Activated CD4-positive, alpha-beta memory T cell treated with anti-CD3 and anti-CD28 coated beads for 36 hours (primary cell): ENCODE measurements around the gene GLDC. TPM values are rescaled to one million over a fixed set of nuclear protein-coding genes. Genes with fewer than 3 reads are reported as not detected.
"Not testable (repeated sequence)": the region's sequence is repeated elsewhere in the genome, so short reads cannot be mapped to it uniquely, and the experiment has no call there.

Experiments
- CTCF ChIA-PET: fragments of 350-600 bp; sonication (Branson Sonifier 250); formaldehyde crosslinking; loops from one replicate; lab custom pipeline; 2021; ENCODE audit warnings: antibody characterized with exemption, inconsistent platforms; lab: Charles Lee
- POLR2A ChIA-PET: fragments of 350-600 bp; sonication (Branson Sonifier 250); formaldehyde crosslinking; loops from one replicate; lab custom pipeline; 2021; ENCODE audit warnings: antibody characterized with exemption; lab: Charles Lee
- DNase-seq: peaks from one replicate; pipeline ENCODE4 v3.0.0-alpha.2; 2020
- H3K27ac Mint-ChIP-seq: one replicate; pipeline ENCODE4 v1.8.0; 2021; ENCODE audit warnings: mixed read lengths
- H3K27me3 Mint-ChIP-seq: one replicate; pipeline ENCODE4 v1.8.0; 2021; ENCODE audit warnings: mixed read lengths
- H3K36me3 Mint-ChIP-seq: one replicate; pipeline ENCODE4 v1.8.0; 2021; ENCODE audit warnings: mixed read lengths
- H3K4me1 Mint-ChIP-seq: one replicate; pipeline ENCODE4 v1.8.0; 2021; ENCODE audit warnings: low read depth, mixed read lengths
- H3K4me3 Mint-ChIP-seq: one replicate; pipeline ENCODE4 v1.8.0; 2021; ENCODE audit warnings: mild to moderate bottlenecking, mixed read lengths
- H3K9me3 Mint-ChIP-seq: one replicate; pipeline ENCODE4 v1.8.0; 2021; ENCODE audit warnings: mixed read lengths
- intact Hi-C: fragments of 100-400 bp; cut with micrococcal nuclease; formaldehyde crosslinking; loops from one replicate; pipeline ENCODE4 v1.15.1; 2023
- total RNA-seq, 2 experiments: library from RNA; stranded (reverse); gene quantifications; one replicate each; pipeline ENCODE4 v1.2.3, GENCODE V29; 2021

The GLDC gene
- total RNA-seq, 2 experiments from 2014 or later, result 7.1 to 9.9 TPM

DNA sequence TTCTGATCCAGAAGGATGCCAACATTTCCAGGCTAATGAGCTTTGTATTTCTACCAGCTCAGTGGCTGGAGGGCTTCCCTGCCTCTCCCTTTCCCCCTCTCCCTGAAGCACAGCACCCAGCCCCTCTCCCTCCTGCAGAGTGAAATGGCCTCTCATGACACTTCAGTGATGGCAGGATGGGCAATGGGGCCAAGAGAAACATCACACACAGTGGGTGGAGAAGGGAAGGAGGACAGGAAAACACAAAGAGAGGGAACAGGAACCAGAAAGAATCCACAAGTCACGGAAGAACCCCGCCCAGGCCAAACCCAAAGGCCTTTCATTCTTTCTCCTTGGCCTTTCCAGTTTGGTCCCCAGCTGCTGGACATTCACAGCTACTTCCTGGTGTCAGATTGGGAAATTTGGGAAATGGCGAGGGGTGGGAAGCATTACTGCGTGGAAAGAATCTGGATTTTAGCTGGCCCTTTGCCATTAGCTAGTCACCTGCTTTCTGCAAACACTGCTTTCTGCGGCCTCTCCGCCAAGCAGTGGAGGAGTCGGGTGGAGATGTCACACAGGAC lies 82.6 kb downstream of the GLDC start:
- ChIA-PET CTCF (interaction anchor here (1.1 to 1.3 kb wide), 2 partner anchors 10 to 48 kb away, joined by 3 read pairs; no protein-coding TSS in a partner anchor), POLR2A (no interaction called here)
- Mint-ChIP-seq H3K9me3 (no peaks in the 10 kb centered on the region), H3K4me1 (peaks cover 18% of the 10 kb centered on the region), H3K36me3 (no peaks in the 10 kb centered on the region), H3K4me3 (no peak overlapping the region), H3K27me3 (no peaks in the 10 kb centered on the region), H3K27ac (no peak overlapping the region)
- no peak for DNase-seq
- intact Hi-C loops, result no loop called here

DNA sequence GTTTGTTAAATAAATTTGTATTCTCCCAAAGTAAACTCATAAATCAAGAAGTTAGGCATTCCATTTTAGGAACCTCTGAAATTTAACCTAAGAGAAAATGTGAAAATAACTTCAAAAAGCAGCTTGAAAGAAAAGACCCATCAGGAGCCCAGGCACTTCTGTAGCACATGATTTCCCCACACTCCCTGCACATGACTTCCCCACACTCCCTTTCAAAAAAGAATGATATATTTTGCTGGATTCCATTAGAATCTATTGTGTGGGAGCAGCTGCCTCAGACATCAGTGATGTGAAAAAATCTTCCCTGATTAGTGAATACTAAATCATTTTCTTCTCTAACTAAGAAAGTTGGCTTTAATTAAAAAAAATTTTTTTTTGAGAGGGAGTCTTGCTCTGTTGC lies 83.3 kb downstream of the GLDC start:
- POLR2A ChIA-PET, result interaction anchor here (1.1 kb wide), 1 partner anchor 140 kb away, joined by 5 read pairs; no protein-coding TSS in a partner anchor
- H3K4me1 Mint-ChIP-seq, result peaks cover 11% of the 10 kb centered on the region
- no peaks in the 10 kb centered on the region for H3K27me3 Mint-ChIP-seq
- no peaks in the 10 kb centered on the region for H3K36me3 Mint-ChIP-seq
- no peaks in the 10 kb centered on the region for H3K9me3 Mint-ChIP-seq
- no peak overlapping the region for H3K27ac Mint-ChIP-seq
- intact Hi-C loops, result no loop called here
- DNase-seq, result no peak
- H3K4me3 Mint-ChIP-seq, result no peak overlapping the region
- CTCF ChIA-PET, result interaction anchor here (0.9 to 1.3 kb wide), 3 partner anchors 9 to 47 kb away, joined by 3 read pairs; no protein-coding TSS in a partner anchor

DNA sequence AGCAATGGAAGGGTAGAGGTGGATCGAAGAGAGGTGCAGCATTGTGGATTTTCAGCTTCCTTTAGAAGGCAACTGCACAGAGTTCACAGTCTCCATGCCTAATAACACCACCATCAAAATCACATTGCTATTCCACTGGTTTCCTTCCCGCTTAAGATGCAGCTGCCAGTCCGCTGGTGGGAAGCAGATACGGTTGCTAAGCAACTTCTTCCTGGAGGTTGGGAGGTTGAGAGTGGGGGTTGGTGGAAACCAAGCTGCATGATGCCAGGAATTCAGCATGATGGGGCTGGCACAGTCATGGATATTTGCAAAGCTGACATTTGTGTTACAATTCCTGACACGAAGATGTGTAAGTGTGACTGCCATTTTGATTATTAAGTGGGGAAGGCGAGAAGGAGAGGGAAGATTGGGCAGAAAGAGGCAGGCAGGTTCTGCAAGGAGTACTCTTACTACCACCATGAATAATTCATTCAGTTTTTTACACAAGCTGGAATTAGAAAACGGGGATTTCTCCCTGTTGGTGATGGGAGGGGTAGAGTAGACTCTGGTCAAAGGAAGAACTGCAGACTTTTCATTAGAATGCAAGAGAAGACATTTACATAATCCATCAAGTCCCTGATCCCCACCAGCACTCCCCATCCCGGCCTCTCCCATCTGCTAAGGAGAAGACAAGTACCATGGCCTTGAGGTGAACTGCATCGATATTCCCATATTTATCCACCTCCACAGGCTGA lies 87.5 kb downstream of the GLDC start:
- H3K4me3 Mint-ChIP-seq, result no peak overlapping the region
- DNase-seq, result no peak
- H3K36me3 Mint-ChIP-seq, result no peaks in the 10 kb centered on the region
- CTCF ChIA-PET, result interaction anchor here (0.6 kb wide), 1 partner anchor 123 kb away, joined by 3 read pairs; no protein-coding TSS in a partner anchor
- no peaks in the 10 kb centered on the region for H3K4me1 Mint-ChIP-seq
- intact Hi-C loops, result no loop called here
- H3K27me3 Mint-ChIP-seq, result no peaks in the 10 kb centered on the region
- H3K27ac Mint-ChIP-seq, result no peak overlapping the region
- no peaks in the 10 kb centered on the region for H3K9me3 Mint-ChIP-seq
- POLR2A ChIA-PET, result no interaction called here

DNA sequence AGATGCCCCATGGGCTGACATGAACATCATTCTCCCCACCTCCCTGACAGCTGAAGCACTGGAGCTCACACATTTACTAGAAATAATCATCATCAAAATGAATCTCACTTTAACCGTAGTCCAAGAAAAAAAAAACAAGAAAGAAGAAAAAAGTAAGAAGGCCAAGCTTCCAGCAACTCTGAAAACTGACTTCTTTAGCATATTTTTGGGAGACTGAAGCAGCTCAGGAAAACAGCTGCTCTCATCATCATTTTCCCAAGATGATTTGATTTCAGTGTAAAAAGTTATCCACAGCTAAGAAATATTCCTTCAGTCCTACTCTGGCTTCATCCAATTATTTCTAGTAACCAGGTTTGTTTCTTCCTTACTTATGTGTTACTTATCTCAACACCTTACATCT lies 91.7 kb downstream of the GLDC start:
- ChIA-PET CTCF (interaction anchor here (0.6 to 1.0 kb wide), 3 partner anchors 18 to 201 kb away, joined by 4 read pairs; no protein-coding TSS in a partner anchor), POLR2A (no interaction called here)
- H3K27me3 Mint-ChIP-seq, result peaks cover 1% of the 10 kb centered on the region
- no peaks in the 10 kb centered on the region for H3K36me3 Mint-ChIP-seq
- H3K9me3 Mint-ChIP-seq, result no peaks in the 10 kb centered on the region
- H3K4me3 Mint-ChIP-seq, result no peak overlapping the region
- H3K4me1 Mint-ChIP-seq, result no peaks in the 10 kb centered on the region
- no peak for DNase-seq
- intact Hi-C loops, result no loop called here
- H3K27ac Mint-ChIP-seq, result no peak overlapping the region

DNA sequence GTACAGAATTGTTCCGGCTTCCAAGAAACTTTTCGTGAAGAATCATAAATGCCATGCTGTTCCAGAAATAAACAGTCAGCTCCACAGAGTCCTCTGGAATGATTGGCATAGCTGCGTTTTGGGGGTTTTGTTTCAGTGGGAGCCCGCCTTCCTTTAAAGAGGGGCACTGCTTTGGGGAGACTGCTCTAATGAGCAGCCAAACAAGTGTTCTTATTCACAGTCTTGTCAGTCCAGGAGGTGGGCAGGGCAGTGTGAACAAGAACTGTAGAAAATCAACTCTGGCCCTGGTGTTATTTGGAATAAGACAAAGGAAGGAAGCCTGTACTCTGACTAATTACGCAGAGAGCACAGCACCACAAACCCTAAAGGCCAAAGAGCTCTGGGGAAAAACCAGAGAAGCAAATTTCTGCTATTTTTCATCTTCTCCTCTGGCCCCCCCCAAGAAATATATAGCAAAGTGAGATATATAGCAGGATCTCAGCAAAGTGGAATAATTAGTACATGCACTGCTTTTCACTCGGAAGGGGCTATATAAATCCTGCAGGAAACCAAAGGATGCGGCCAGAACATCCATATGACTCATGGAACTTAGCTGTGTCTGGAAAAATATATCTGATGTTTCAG lies 92.9 kb downstream of the GLDC start:
- Mint-ChIP-seq H3K4me1 (no peaks in the 10 kb centered on the region), H3K27ac (no peak overlapping the region), H3K4me3 (no peak overlapping the region), H3K9me3 (no peaks in the 10 kb centered on the region), H3K36me3 (no peaks in the 10 kb centered on the region), H3K27me3 (peaks cover 1% of the 10 kb centered on the region)
- POLR2A ChIA-PET, result interaction anchor here (1.6 kb wide), 1 partner anchor 10 kb away, joined by 3 read pairs; no protein-coding TSS in a partner anchor
- CTCF ChIA-PET, result interaction anchor here (1.1 kb wide), 1 partner anchor 10 kb away, joined by 3 read pairs; no protein-coding TSS in a partner anchor
- intact Hi-C loops, result no loop called here
- DNase-seq, result no peak

DNA sequence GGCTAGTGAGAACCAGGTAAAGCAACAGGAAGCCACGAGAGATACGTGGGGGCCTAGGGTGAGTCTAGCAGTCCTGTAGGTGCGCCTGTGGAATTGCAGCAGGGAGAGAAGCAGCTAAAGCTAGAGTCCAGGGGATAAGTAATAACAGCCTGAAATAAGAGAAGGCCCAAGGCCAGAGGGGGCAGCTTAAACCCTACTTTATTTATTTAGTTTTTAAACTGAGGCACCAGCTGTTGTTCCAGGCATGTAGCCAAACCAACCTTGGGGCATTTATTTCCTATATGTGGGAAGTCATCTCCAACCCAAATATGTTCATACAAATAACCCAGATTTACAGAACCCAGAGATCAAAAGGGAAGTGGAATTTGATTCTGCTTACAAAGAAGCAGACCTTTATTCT lies 93.5 kb downstream of the GLDC start:
- H3K4me3 Mint-ChIP-seq, result no peak overlapping the region
- H3K36me3 Mint-ChIP-seq, result no peaks in the 10 kb centered on the region
- CTCF ChIA-PET, result no interaction called here
- no peak overlapping the region for H3K27ac Mint-ChIP-seq
- POLR2A ChIA-PET, result interaction anchor here (1.6 kb wide), 1 partner anchor 9 kb away, joined by 3 read pairs; no protein-coding TSS in a partner anchor
- H3K9me3 Mint-ChIP-seq, result no peaks in the 10 kb centered on the region
- H3K4me1 Mint-ChIP-seq, result no peaks in the 10 kb centered on the region
- intact Hi-C loops, result no loop called here
- DNase-seq, result no peak
- peaks cover 1% of the 10 kb centered on the region for H3K27me3 Mint-ChIP-seq

DNA sequence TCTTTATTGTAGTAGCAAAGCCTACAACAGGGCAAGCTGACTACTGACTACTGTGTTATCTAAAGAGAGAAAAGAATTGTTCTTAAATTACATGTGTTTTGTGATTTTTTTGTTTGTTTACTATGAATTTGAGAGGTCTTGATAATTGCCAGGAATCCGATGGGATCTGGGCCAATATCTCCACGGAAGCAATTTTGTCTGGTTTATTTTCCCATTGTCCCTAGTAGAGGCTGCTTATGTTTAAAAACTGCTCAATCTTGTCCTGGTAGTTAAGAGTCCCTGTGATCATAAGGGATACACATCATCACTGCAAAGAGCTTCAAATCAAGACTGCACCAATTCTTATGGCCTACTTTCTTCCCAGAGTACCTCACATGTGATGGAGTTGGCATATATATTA lies 94.4 kb downstream of the GLDC start:
- ChIA-PET CTCF (no interaction called here), POLR2A (no interaction called here)
- Mint-ChIP-seq H3K27me3 (peaks cover 1% of the 10 kb centered on the region), H3K4me3 (no peak overlapping the region), H3K27ac (no peak overlapping the region), H3K36me3 (no peaks in the 10 kb centered on the region), H3K4me1 (no peaks in the 10 kb centered on the region), H3K9me3 (no peaks in the 10 kb centered on the region)
- intact Hi-C loops, result no loop called here
- no peak for DNase-seq

DNA sequence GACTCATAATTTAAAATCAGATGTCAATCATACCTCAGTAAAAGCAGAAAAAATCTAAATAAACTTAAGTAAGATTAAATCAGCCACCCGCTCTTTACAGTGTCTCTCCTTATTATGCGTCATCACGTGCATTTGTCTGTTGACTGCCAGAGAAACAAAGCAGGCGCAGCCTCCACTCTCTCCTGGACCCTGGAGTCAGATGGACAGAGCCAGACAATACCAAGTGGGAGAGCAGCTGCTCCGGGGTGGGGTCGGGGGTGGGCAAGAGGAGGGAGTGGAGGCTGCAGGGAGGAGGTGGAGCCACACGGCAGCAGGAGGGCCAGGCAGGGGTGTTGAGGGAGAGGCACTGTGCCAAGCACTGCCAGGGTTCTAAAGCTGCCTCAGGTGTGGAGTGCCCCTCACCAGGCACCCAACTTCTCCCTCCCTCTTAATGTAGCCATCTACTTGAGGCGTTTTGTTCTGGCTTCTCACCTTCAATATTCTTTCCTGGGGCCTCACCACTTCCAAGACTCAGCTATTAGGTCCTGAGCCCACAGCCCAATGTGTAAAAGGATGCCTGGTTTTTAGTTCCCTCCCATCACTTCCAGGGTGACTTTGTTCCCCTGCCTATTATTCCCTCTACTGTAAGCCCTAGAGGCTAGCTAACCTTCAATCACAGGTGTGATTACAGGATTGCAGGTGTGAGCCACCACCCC lies 96.3 kb downstream of the GLDC start:
- peaks cover 1% of the 10 kb centered on the region for H3K27me3 Mint-ChIP-seq
- intact Hi-C loops, result no loop called here
- POLR2A ChIA-PET, result no interaction called here
- no peaks in the 10 kb centered on the region for H3K36me3 Mint-ChIP-seq
- H3K27ac Mint-ChIP-seq, result no peak overlapping the region
- H3K4me3 Mint-ChIP-seq, result no peak overlapping the region
- no peaks in the 10 kb centered on the region for H3K9me3 Mint-ChIP-seq
- CTCF ChIA-PET, result no interaction called here
- no peaks in the 10 kb centered on the region for H3K4me1 Mint-ChIP-seq
- no peak for DNase-seq

DNA sequence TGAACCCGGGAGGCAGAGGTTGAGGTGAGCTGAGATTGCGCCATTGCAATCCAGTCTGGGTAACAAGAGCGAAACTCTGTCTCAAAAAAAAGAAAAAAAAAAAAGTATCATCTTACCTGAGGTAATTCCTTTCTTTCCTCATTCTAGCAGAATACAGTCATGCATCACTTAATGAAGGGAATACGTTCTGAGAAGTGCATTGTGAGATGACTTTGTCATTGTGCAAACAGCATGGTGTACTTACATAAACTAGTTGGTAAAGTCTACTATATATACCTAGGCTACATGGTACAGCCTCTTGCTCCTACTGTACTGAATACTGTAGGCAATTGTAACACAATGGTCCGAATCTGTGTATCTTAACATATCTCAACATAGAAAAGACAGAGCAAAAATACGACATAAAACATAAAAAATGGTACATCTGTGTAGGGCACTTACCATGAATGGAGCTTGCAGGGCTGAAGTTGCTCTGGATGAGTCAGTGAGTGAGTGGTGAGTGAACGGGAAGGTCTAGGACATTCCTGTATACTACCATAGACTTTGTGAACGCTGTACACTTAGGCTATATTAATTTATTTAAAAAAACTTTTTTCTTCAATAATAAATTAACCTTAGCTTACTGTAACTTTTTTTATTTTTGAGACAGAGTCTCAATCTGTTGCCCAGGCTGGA lies 100.4 kb downstream of the GLDC start:
- Mint-ChIP-seq H3K4me3 (no peak overlapping the region), H3K4me1 (no peaks in the 10 kb centered on the region), H3K36me3 (no peaks in the 10 kb centered on the region), H3K27me3 (no peaks in the 10 kb centered on the region), H3K27ac (no peak overlapping the region), H3K9me3 (no peaks in the 10 kb centered on the region)
- ChIA-PET POLR2A (no interaction called here), CTCF (no interaction called here)
- no peak for DNase-seq
- intact Hi-C loops, result no loop called here

DNA sequence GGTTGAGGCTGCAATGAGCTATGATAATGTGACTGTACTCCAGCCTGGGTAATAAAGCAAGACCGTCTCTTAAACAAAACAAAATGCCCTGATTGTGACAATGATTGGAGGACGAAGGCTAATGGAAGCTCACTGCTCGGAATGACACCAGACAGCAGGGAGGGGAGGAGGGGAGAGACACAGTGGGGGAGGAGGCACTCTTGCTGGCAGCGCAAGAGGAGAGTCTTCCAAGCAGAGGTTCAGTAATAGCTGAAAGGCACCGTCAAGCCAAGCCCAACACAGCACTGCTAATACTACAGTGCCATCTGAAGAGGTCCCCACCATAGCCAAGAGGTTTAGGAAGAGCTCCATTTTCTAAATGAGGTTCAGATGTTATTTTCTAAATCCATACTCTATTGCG lies 102.3 kb downstream of the GLDC start:
- POLR2A ChIA-PET, result interaction anchor here (1.2 kb wide), 1 partner anchor 9 kb away, joined by 3 read pairs; no protein-coding TSS in a partner anchor
- H3K9me3 Mint-ChIP-seq, result no peaks in the 10 kb centered on the region

DNA sequence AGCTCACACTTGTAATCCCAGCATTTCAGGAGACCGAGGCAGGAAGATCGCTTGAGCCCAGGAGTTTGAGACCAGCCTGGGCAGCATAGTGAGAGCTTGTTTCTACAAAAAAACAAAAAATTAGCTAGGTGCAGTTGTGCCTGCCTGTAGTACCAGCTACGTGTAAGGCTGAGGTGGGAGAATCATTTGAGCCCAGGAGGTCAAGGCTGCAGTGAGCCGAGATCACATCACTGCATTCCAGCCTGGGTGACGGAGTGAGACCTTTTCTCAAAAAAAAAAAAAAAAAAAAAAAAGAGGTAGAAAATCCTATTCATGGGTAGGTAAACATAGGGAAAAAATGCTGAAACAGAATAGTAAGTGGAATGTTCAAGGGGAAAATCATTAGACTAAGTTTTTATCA lies 102.9 kb downstream of the GLDC start:
- DNase-seq, H3K36me3 Mint-ChIP-seq, H3K27ac Mint-ChIP-seq, H3K27me3 Mint-ChIP-seq, H3K4me3 Mint-ChIP-seq, intact Hi-C loops, H3K4me1 Mint-ChIP-seq, H3K9me3 Mint-ChIP-seq: not testable (repeated sequence)
- POLR2A ChIA-PET, result interaction anchor here (1.2 kb wide), 1 partner anchor 10 kb away, joined by 3 read pairs; no protein-coding TSS in a partner anchor
- CTCF ChIA-PET, result interaction anchor here (1.0 to 1.2 kb wide), 2 partner anchors 17 to 25 kb away, joined by 3 to 4 read pairs; no protein-coding TSS in a partner anchor

More for the DNA sequence above, 102.3 kb downstream of the GLDC start:
- CTCF ChIA-PET, result interaction anchor here (1.0 to 1.2 kb wide), 2 partner anchors 17 to 24 kb away, joined by 3 to 4 read pairs; no protein-coding TSS in a partner anchor
- H3K36me3 Mint-ChIP-seq, result no peaks in the 10 kb centered on the region
- intact Hi-C loops, result no loop called here
- peaks cover 4% of the 10 kb centered on the region for H3K4me1 Mint-ChIP-seq
- no peak for DNase-seq
- no peak overlapping the region for H3K4me3 Mint-ChIP-seq
- H3K27me3 Mint-ChIP-seq, result peaks cover 2% of the 10 kb centered on the region
- no peak overlapping the region for H3K27ac Mint-ChIP-seq
